H1 (cell line): Measurements from ENCODE around the gene COL4A1. TPM values are rescaled to one million over a fixed set of nuclear protein-coding genes. Genes with fewer than 3 reads are reported as not detected.
"Not testable (repeated sequence)": the region's sequence is repeated elsewhere in the genome, so short reads cannot be mapped to it uniquely, and the experiment has no call there.

ENCODE experiments used
- CTCF ChIA-PET: fragments of 300-600 bp; sonication (Branson Sonifier 250); formaldehyde crosslinking; loops from one replicate; lab custom pipeline; 2021; ENCODE audit not compliant: partially characterized antibody; lab: Charles Lee
- POLR2A ChIA-PET: fragments of 300-600 bp; sonication (Branson Sonifier 250); formaldehyde crosslinking; loops from one replicate; lab custom pipeline; 2021; ENCODE audit warnings: inconsistent platforms; ENCODE audit not compliant: partially characterized antibody; lab: Charles Lee
- DNase-seq, 2 experiments: peaks; one replicate each; pipeline versions ENCODE4 v3.0.0 to v3.0.0-alpha.2; 2010 to 2022; ENCODE audit warnings: low spot score in 2 of 2, low read depth in 1 of 2, mixed read lengths in 1 of 2
- FAIRE-seq: peaks from 2 replicates; lab custom pipeline; 2011; peaks lifted over from hg19 to GRCh38; lab: Jason Lieb, UNC
- H2AFZ ChIP-seq: 2 replicates; pipeline ENCODE4 v1.8.1; 2012; ENCODE audit warnings: low read length, inconsistent platforms
- H2AK5ac ChIP-seq: 2 replicates; pipeline ENCODE4 v1.6.1; 2013; ENCODE audit warnings: low read depth, low read length
- H2BK120ac ChIP-seq: replicated peaks from 2 replicates; pipeline ENCODE3; 2013; ENCODE audit warnings: low read depth, low read length, inconsistent platforms
- H2BK12ac ChIP-seq: 2 replicates; pipeline ENCODE4 v1.6.1; 2013; ENCODE audit warnings: low read depth, low read length
- H2BK15ac ChIP-seq: 2 replicates; pipeline ENCODE4 v1.6.1; 2013; ENCODE audit warnings: low read length
- H2BK20ac ChIP-seq: 2 replicates; pipeline ENCODE4 v1.6.1; 2013; ENCODE audit warnings: low read length
- H2BK5ac ChIP-seq: 2 replicates; pipeline ENCODE4 v1.6.1; 2013; ENCODE audit warnings: low read depth, low read length
- H3K14ac ChIP-seq: 2 replicates; pipeline ENCODE4 v1.6.1; 2013; ENCODE audit warnings: inconsistent platforms; ENCODE audit not compliant: insufficient read length
- H3K18ac ChIP-seq: 2 replicates; pipeline ENCODE4 v1.6.1; 2013; ENCODE audit warnings: low read length; ENCODE audit errors: extremely low read depth
- H3K23ac ChIP-seq: 2 replicates; pipeline ENCODE4 v1.6.1; 2013; ENCODE audit warnings: inconsistent platforms; ENCODE audit not compliant: insufficient read length
- H3K23me2 ChIP-seq: 2 replicates; pipeline ENCODE4 v1.6.1; 2013; ENCODE audit warnings: low read depth, low read length
- H3K27ac ChIP-seq: 2 replicates; pipeline ENCODE4 v1.6.1; 2011; ENCODE audit warnings: low read depth, low read length, inconsistent platforms
- H3K27me3 ChIP-seq, 4 experiments: replicated peaks in 1 of 4; 1 replicate in 1 of 4; 2 replicates in 3 of 4; pipeline versions ENCODE4 v1.6.1 to v1.8.1; 2011 to 2013; ENCODE audit warnings: low read length in 3 of 4, mild to moderate bottlenecking in 3 of 4, inconsistent platforms in 2 of 4, mixed read lengths in 2 of 4, moderate library complexity in 1 of 4; ENCODE audit not compliant: control insufficient read depth in 3 of 4, insufficient read depth in 3 of 4; ENCODE audit errors: extremely low read depth in 1 of 4
- H3K36me3 ChIP-seq, 4 experiments: 2 replicates each; pipeline versions ENCODE4 v1.6.1 to v1.8.1; 2011 to 2013; ENCODE audit warnings: mild to moderate bottlenecking in 4 of 4, low read length in 3 of 4, moderate library complexity in 2 of 4, control low read depth in 1 of 4, inconsistent platforms in 1 of 4; ENCODE audit not compliant: insufficient read depth in 4 of 4, control insufficient read depth in 2 of 4
- H3K4ac ChIP-seq: replicated peaks from 2 replicates; pipeline ENCODE3; 2013; ENCODE audit warnings: low read length, low read depth, mixed read lengths, inconsistent platforms; ENCODE audit not compliant: insufficient read length
- H3K4me1 ChIP-seq, 4 experiments: replicated peaks in 1 of 4; 1 replicate in 1 of 4; 2 replicates in 3 of 4; pipeline versions ENCODE4 v1.6.1 to v1.8.1; 2011 to 2013; ENCODE audit warnings: low read length in 3 of 4, inconsistent platforms in 2 of 4, mixed read lengths in 1 of 4; ENCODE audit not compliant: insufficient read depth in 4 of 4, control insufficient read depth in 3 of 4
- H3K4me2 ChIP-seq, 2 experiments: 2 replicates each; pipeline versions ENCODE4 v1.6.1 to v1.8.1; 2011 to 2013; ENCODE audit warnings: low read depth in 2 of 2, low read length in 2 of 2, control low read depth in 1 of 2, inconsistent platforms in 1 of 2, mild to moderate bottlenecking in 1 of 2; ENCODE audit not compliant: insufficient read depth in 1 of 2
- H3K4me3 ChIP-seq, 4 experiments: fragments of 200-600, 300-600 bp in 1 of 4; sonication (generic), shearing (Covaris generic), sonication (Bioruptor Twin) in 1 of 4; 2 replicates each; pipeline versions ENCODE4 v1.5.1 to v1.8.1; 2011 to 2016; ENCODE audit warnings: low read length in 4 of 4, low read depth in 3 of 4, control low read depth in 2 of 4, inconsistent platforms in 2 of 4, mild to moderate bottlenecking in 2 of 4, mixed read lengths in 1 of 4, moderate library complexity in 1 of 4; ENCODE audit not compliant: insufficient read depth in 2 of 4; ENCODE audit errors: extremely low read depth in 1 of 4
- H3K56ac ChIP-seq: replicated peaks from 2 replicates; pipeline ENCODE3; 2013; ENCODE audit warnings: low read depth, mild to moderate bottlenecking, mixed read lengths, low read length, inconsistent platforms; ENCODE audit not compliant: insufficient read length
- H3K79me1 ChIP-seq: 2 replicates; pipeline ENCODE4 v1.6.1; 2013; ENCODE audit warnings: low read depth, low read length, control low read depth
- H3K79me2 ChIP-seq, 2 experiments: 2 replicates each; pipeline versions ENCODE4 v1.6.1 to v1.8.1; 2012 to 2013; ENCODE audit warnings: low read length in 2 of 2, mild to moderate bottlenecking in 2 of 2, inconsistent platforms in 1 of 2; ENCODE audit not compliant: insufficient read depth in 2 of 2, control insufficient read depth in 1 of 2
- H3K9ac ChIP-seq, 4 experiments: replicated peaks in 1 of 4; 1 replicate in 1 of 4; 2 replicates in 3 of 4; pipeline versions ENCODE4 v1.6.1 to v1.8.1; 2011 to 2013; ENCODE audit warnings: low read depth in 3 of 4, low read length in 3 of 4, control low read depth in 2 of 4, mild to moderate bottlenecking in 2 of 4, moderate library complexity in 2 of 4, inconsistent platforms in 1 of 4; ENCODE audit errors: extremely low read depth in 1 of 4
- H3K9me3 ChIP-seq, 2 experiments: 2 replicates each; pipeline versions ENCODE4 v1.6.1 to v1.8.1; 2012 to 2013; ENCODE audit warnings: mild to moderate bottlenecking in 2 of 2, moderate library complexity in 2 of 2, control low read depth in 1 of 2, inconsistent platforms in 1 of 2, low read depth in 1 of 2, low read length in 1 of 2, mixed read lengths in 1 of 2; ENCODE audit not compliant: insufficient read depth in 2 of 2
- H4K20me1 ChIP-seq, 2 experiments: replicated peaks in 1 of 2; 2 replicates each; pipeline versions ENCODE3 to v1.8.1; 2011 to 2013; ENCODE audit warnings: inconsistent platforms in 2 of 2, low read length in 2 of 2, mild to moderate bottlenecking in 1 of 2; ENCODE audit not compliant: insufficient read depth in 2 of 2, control insufficient read depth in 1 of 2
- H4K5ac ChIP-seq: 2 replicates; pipeline ENCODE4 v1.6.1; 2013; ENCODE audit warnings: low read length, low read depth, mixed read lengths, inconsistent platforms; ENCODE audit not compliant: insufficient read length
- H4K8ac ChIP-seq: 2 replicates; pipeline ENCODE4 v1.8.0; 2013; ENCODE audit warnings: mild to moderate bottlenecking, moderate library complexity, low read length, inconsistent platforms; ENCODE audit not compliant: insufficient read depth; ENCODE audit errors: extremely low read depth
- H4K91ac ChIP-seq: replicated peaks from 2 replicates; pipeline ENCODE3; 2013; ENCODE audit warnings: low read length, mixed read lengths, inconsistent platforms; ENCODE audit not compliant: insufficient read length
- WGBS, 2 experiments: shearing (Covaris generic) in 1 of 2; methylation state at CpG; one replicate each; pipeline versions ENCODE4 v1.1.6 to v1.1.7; 2013 to 2015; ENCODE audit warnings: low lambda C conversion rate in 2 of 2, mixed read lengths in 2 of 2, inconsistent platforms in 1 of 2, low coverage in 1 of 2, missing lambda C conversion rate in 1 of 2; ENCODE audit not compliant: insufficient replicate concordance in 2 of 2, insufficient coverage in 1 of 2, insufficient read length in 1 of 2; ENCODE audit errors: extremely low coverage in 1 of 2, missing lambda C conversion rate in 1 of 2; 5-methylcytosine and 5-hydroxymethylcytosine counted together
- polyA plus RNA-seq, 7 experiments: library from polyadenylated mRNA; depleted of rRNA in 3 of 7; stranded (reverse) in 5 of 7; unstranded in 2 of 7; fragments of >200 nt in 5 of 7; fragments of 200-250 nt in 2 of 7; gene quantifications; 1 replicate in 5 of 7; 2 replicates in 1 of 7; 4 replicates in 1 of 7; pipeline versions ENCODE4 v1.2.1 to v1.2.3, GENCODE V29; 2011 to 2013; ENCODE audit warnings: missing spikeins in 2 of 7, mixed read lengths in 2 of 7
- total RNA-seq: library from RNA; stranded (reverse); fragmentation: NEBNext Ultra II Directional; extraction: Animal tissue kit (Norgen Biotek cat#: 25700); gene quantifications from 2 replicates; pipeline ENCODE4 v1.2.1, GENCODE V29; 2021

The COL4A1 gene
- total and polyA plus RNA-seq, 2 of the 8 experiments (the other 6 are each of a cell fraction or from before 2014, with no cell fraction given): 30.7 to 82.0 TPM

GRCh38 chr13:110313733-110314132 is 6.8 kb upstream of the COL4A1 start:
- WGBS, 2 experiments: 73% methylated on average over 3 of the region's 16 CpGs; no CpG with 5 or more reads in 1 of the 2 experiments
- H2AK5ac ChIP-seq, H2BK120ac ChIP-seq, H4K5ac ChIP-seq, H3K18ac ChIP-seq, H2AFZ ChIP-seq, H3K4me3 ChIP-seq, H4K8ac ChIP-seq, H3K14ac ChIP-seq, H3K9ac ChIP-seq, H3K36me3 ChIP-seq, H2BK15ac ChIP-seq, H2BK12ac ChIP-seq, H3K23me2 ChIP-seq, FAIRE-seq, H3K27me3 ChIP-seq, H3K56ac ChIP-seq, POLR2A ChIA-PET, H3K23ac ChIP-seq, H4K91ac ChIP-seq, DNase-seq, H2BK20ac ChIP-seq, H3K4me2 ChIP-seq, H2BK5ac ChIP-seq, H3K27ac ChIP-seq, H3K4me1 ChIP-seq, H3K9me3 ChIP-seq, H3K4ac ChIP-seq: not testable (repeated sequence)
- CTCF ChIA-PET: interaction anchor here (1.3 kb wide), 1 partner anchor 9 kb away, joined by 6 read pairs; no protein-coding TSS in a partner anchor
- peaks cover 5 to 19% of the 10 kb centered on the region in 2 experiments for H4K20me1 ChIP-seq
- H3K79me1 ChIP-seq: peaks cover 11% of the 10 kb centered on the region
- H3K79me2 ChIP-seq: peaks cover 5 to 19% of the 10 kb centered on the region in 2 experiments; a peak in 3 of 4 replicates

DNA sequence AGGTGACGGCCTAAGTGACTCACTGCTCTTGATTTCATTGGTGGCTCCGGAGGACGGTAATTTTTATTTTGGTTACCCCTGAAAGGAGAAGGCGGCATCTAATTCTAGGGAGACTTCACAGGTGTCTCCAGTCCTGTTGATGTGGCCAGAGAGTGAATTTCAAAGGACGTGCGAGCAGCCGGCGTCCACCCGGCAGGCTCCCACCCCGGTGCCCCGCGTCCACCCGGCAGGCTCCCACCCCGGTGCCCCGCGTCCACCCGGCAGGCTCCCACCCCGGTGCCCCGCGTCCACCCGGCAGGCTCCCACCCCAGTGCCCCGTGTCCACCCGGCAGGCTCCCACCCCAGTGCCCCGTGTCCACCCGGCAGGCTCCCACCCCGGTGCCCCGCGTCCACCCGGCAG is 6.3 kb upstream of the COL4A1 start:
- H3K27ac ChIP-seq, H3K4ac ChIP-seq, H4K8ac ChIP-seq, H3K4me2 ChIP-seq, H3K36me3 ChIP-seq, H3K9me3 ChIP-seq, H3K23me2 ChIP-seq, POLR2A ChIA-PET, H2BK15ac ChIP-seq, H2AFZ ChIP-seq, H3K4me3 ChIP-seq, H2BK12ac ChIP-seq, H4K91ac ChIP-seq, FAIRE-seq, H2AK5ac ChIP-seq, H3K9ac ChIP-seq, H3K27me3 ChIP-seq, H4K5ac ChIP-seq, H2BK20ac ChIP-seq, H3K56ac ChIP-seq, DNase-seq, H3K14ac ChIP-seq, H2BK5ac ChIP-seq, H3K23ac ChIP-seq, H3K4me1 ChIP-seq, H3K18ac ChIP-seq, H2BK120ac ChIP-seq: not testable (repeated sequence)
- peaks cover 5 to 19% of the 10 kb centered on the region in 2 experiments; a peak in 3 of 4 replicates for H3K79me2 ChIP-seq
- peaks cover 5 to 19% of the 10 kb centered on the region in 2 experiments for H4K20me1 ChIP-seq
- peaks cover 11% of the 10 kb centered on the region for H3K79me1 ChIP-seq
- CTCF ChIA-PET: interaction anchor here (1.1 to 1.3 kb wide), 3 partner anchors 10 to 32 kb away, joined by 3 to 6 read pairs (median 4); no protein-coding TSS in a partner anchor
- WGBS, 2 experiments: 95% methylated on average over 4 of the region's 29 CpGs; no CpG with 5 or more reads in 1 of the 2 experiments
